Sigmoid colon (tissue), 7 donors: ENCODE data around the gene FTL. TPM values are rescaled to one million over a fixed set of nuclear protein-coding genes. Genes with fewer than 3 reads are reported as not detected.

ENCODE experiments used
- DNase-seq: peaks from one replicate; pipeline ENCODE4 v3.0.0-alpha.2; 2019
- H3K27ac ChIP-seq, 4 donors: fragments of 200-600 bp; sonication (generic); one replicate each; pipeline ENCODE4 v1.5.1; 2016 to 2019; ENCODE audit warnings: mild to moderate bottlenecking in 1 of 4
- H3K27me3 ChIP-seq, 3 donors: fragments of 200-600 bp; sonication (generic); one replicate each; pipeline ENCODE4 v1.5.1; 2019; ENCODE audit warnings: mild to moderate bottlenecking in 1 of 3
- H3K36me3 ChIP-seq, 4 donors: fragments of 200-600 bp; sonication (generic); one replicate each; pipeline ENCODE4 v1.5.1; 2016 to 2019
- H3K4me1 ChIP-seq, 4 donors: fragments of 200-600 bp; sonication (generic); one replicate each; pipeline ENCODE4 v1.5.1; 2017 to 2019
- H3K4me3 ChIP-seq, 4 donors: fragments of 200-600 bp; sonication (generic); one replicate each; pipeline ENCODE4 v1.5.1; 2017 to 2019; ENCODE audit warnings: mild to moderate bottlenecking in 2 of 4, moderate library complexity in 1 of 4
- H3K9me3 ChIP-seq, 4 donors: fragments of 200-600 bp in 3 of 4; sonication (generic) in 3 of 4; one replicate each; pipeline versions ENCODE4 v1.5.1 to v1.6.1; 2013 to 2019
- EP300 ChIP-seq, 4 donors: sonication (generic); formaldehyde crosslinking; IDR thresholded peaks; one replicate each; pipeline ENCODE4 v1.6.1; 2017; ENCODE audit warnings: antibody characterized with exemption in 4 of 4
- POLR2A ChIP-seq, 2 donors: fragments of 450-650 bp; IDR thresholded peaks; one replicate each; pipeline ENCODE4 v1.6.1; 2016; ENCODE audit warnings: antibody characterized with exemption in 2 of 2, mild to moderate bottlenecking in 2 of 2, moderate library complexity in 2 of 2
- POLR2AphosphoS5 ChIP-seq, 4 donors: sonication (generic); formaldehyde crosslinking; IDR thresholded peaks; one replicate each; pipeline ENCODE4 v1.6.1; 2017; ENCODE audit warnings: antibody characterized with exemption in 4 of 4
- WGBS, 2 donors: extraction: QIAGEN DNeasy Blood & Tissue Kit; methylation state at CpG; one replicate each; pipeline ENCODE4 v1.1.7; 2013; 5-methylcytosine and 5-hydroxymethylcytosine counted together
- intact Hi-C: fragments of 100-400 bp; cut with DNase I; formaldehyde crosslinking; loops from one replicate; pipeline ENCODE4 v1.15.1; 2023
- polyA plus RNA-seq, 3 donors: library from polyadenylated mRNA; stranded (reverse); fragments of 200-250 nt; gene quantifications; one replicate each; pipeline ENCODE4 v1.2.3, GENCODE V29; 2013
- total RNA-seq, 4 donors: library from RNA; depleted of rRNA; stranded (reverse); fragments of >200 nt; gene quantifications; one replicate each; pipeline ENCODE4 v1.1.0, GENCODE V29; 2016
- TF ChIP-seq, protein P1 (sequence below), 4 experiments: fragments of 450-650 bp in 3 of 4; fragments of 200-600 bp in 1 of 4; IDR thresholded peaks; one replicate each; pipeline ENCODE4 v1.5.1; 2016 to 2019; ENCODE audit warnings: antibody characterized with exemption in 4 of 4, mild to moderate bottlenecking in 3 of 4, moderate library complexity in 2 of 4
- donor health status: healthy with polysubstance abuse.
- donor health status: Bipolar disorder and iron deficiency.
- donor health status: healthy.

Gene FTL
- total and polyA plus RNA-seq, 7 donors: 2,871 to 9,923 (median 3,503) TPM

GRCh38 chr19:48965806-48966540, 864 bp downstream of the FTL start:
- peak overlapping the region; percentile 91 to 98 (median 95) for H3K27ac ChIP-seq
- peak overlapping the region; percentile 89 to 95 (median 90) for H3K4me3 ChIP-seq
- peak; percentile 94 for DNase-seq
- peaks cover 11 to 46% (median 24%) of the 10 kb centered on the region in 4 donors for H3K36me3 ChIP-seq
- H3K27me3 ChIP-seq: no peaks in the 10 kb centered on the region
- no peaks in the 10 kb centered on the region for H3K9me3 ChIP-seq
- 9 to 11% methylated on average over 36 of the region's 36 CpGs for WGBS, 2 donors
- peak in 2 of 4 donors; percentile 20 to 37 for TF ChIP-seq POLR2AphosphoS5 (IDR thresholded peaks at IDR 0.05)
- TF ChIP-seq POLR2A (IDR thresholded peaks at IDR 0.05): no peak
- no peak for TF ChIP-seq EP300 (IDR thresholded peaks at IDR 0.05)
- TF ChIP-seq, protein P1, sequence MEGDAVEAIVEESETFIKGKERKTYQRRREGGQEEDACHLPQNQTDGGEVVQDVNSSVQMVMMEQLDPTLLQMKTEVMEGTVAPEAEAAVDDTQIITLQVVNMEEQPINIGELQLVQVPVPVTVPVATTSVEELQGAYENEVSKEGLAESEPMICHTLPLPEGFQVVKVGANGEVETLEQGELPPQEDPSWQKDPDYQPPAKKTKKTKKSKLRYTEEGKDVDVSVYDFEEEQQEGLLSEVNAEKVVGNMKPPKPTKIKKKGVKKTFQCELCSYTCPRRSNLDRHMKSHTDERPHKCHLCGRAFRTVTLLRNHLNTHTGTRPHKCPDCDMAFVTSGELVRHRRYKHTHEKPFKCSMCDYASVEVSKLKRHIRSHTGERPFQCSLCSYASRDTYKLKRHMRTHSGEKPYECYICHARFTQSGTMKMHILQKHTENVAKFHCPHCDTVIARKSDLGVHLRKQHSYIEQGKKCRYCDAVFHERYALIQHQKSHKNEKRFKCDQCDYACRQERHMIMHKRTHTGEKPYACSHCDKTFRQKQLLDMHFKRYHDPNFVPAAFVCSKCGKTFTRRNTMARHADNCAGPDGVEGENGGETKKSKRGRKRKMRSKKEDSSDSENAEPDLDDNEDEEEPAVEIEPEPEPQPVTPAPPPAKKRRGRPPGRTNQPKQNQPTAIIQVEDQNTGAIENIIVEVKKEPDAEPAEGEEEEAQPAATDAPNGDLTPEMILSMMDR (IDR thresholded peaks at IDR 0.05): no peak
- peaks cover 0 to 56% (median 50%) of the 10 kb centered on the region in 4 donors for H3K4me1 ChIP-seq
- intact Hi-C loops: loop anchor here (2.0 to 10.0 kb wide), 2 partner anchors 129 to 331 kb away; partner anchors contain the start of genes DBP and HSD17B14

DNA sequence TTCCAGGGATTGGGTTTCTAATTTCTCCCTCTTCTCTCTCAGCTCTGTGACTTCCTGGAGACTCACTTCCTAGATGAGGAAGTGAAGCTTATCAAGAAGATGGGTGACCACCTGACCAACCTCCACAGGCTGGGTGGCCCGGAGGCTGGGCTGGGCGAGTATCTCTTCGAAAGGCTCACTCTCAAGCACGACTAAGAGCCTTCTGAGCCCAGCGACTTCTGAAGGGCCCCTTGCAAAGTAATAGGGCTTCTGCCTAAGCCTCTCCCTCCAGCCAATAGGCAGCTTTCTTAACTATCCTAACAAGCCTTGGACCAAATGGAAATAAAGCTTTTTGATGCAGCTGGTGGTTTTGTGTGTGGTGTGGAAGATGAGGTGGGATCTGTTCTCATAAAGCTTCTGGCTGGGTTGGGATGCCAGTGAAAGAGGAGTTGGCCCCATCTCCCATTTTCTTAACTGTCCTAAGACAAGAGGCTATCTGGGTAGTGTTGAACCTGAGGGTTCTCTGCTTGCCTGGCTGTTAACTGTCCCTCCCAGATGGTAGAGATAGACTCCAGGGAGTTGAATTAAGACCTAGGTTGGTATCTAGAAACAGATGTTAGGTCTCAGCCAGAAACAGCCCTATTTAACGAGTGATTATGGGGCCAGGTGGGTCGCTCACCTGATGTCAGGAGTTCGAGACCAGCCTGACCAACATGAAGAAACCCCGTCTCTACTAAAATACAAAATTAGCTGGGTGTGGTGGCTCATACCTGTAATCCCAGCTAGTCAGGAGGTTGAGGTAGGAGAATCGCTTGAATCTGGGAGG, 1.6 kb downstream of the FTL start:
- no peak for DNase-seq
- Histone ChIP-seq H3K27me3 (no peaks in the 10 kb centered on the region), H3K4me3 (peak overlapping the region; percentile 89 to 95 (median 90)), H3K4me1 (peaks cover 0 to 56% (median 51%) of the 10 kb centered on the region in 4 donors), H3K27ac (peak overlapping the region; percentile 91 to 98 (median 95)), H3K36me3 (peaks cover 11 to 46% (median 24%) of the 10 kb centered on the region in 4 donors), H3K9me3 (no peaks in the 10 kb centered on the region)
- 74 to 79% methylated on average over 10 of the region's 10 CpGs for WGBS, 2 donors
- intact Hi-C loops: loop anchor here (10.0 kb wide), 1 partner anchor 332 kb away; the partner anchor contains the start of gene DBP
- TF ChIP-seq EP300 (IDR thresholded peaks at IDR 0.05): no peak

DNA sequence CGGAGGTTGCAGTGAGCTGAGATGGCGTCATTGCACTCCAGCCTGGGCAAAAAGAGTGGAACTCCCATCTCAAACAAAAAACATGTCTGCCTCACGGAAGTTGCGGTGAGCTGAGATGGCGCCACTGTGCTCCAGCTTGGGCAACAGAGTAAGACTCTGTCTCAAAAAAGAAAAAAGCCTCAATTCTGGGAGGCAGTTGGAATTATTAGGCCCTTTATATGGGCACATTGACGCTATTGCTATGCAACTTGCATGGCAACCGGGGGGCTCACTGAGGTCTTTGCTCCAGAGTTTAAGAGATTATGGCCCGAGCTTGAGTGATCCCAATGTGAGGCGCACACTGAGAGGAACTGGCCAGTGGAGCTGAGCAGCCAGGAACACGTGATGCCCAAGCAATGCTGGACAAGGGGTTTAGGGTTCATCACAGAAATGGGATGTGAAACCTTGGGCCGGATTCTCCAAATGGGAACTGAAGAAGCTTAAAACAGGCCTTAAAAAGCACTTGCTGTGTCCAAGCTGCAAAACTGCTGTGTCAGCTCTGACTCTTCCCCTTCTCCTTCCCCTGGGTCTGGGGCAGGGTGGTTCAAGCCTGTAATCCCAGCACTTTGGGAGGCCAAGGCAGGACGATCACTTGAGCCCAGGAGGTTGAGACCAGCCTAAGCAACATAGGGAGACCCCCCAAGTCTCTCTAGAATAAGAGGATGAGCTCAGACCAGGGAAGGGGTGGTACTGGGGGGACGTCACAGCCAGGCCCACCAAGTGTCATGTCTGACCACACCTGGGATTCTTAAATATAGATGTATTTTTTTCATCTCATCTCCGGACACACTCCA, 2.5 kb downstream of the FTL start:
- peak; percentile 77 for DNase-seq
- peak overlapping the region in 2 of 4 donors; percentile 90 to 91 for H3K4me3 ChIP-seq
- intact Hi-C loops: loop anchor here (10.0 kb wide), 1 partner anchor 333 kb away; the partner anchor contains the start of gene DBP
- 80 to 82% methylated on average over 14 of the region's 14 CpGs for WGBS, 2 donors
- no peaks in the 10 kb centered on the region for H3K27me3 ChIP-seq
- H3K9me3 ChIP-seq: no peaks in the 10 kb centered on the region
- H3K27ac ChIP-seq: peak overlapping the region; percentile 91 to 98 (median 95)
- no peak for TF ChIP-seq POLR2A (IDR thresholded peaks at IDR 0.05)
- TF ChIP-seq POLR2AphosphoS5 (IDR thresholded peaks at IDR 0.05): peak in 1 of 4 donors; percentile 11
- peaks cover 0 to 50% (median 47%) of the 10 kb centered on the region in 4 donors for H3K4me1 ChIP-seq
- peaks cover 11 to 54% (median 25%) of the 10 kb centered on the region in 4 donors for H3K36me3 ChIP-seq

DNA sequence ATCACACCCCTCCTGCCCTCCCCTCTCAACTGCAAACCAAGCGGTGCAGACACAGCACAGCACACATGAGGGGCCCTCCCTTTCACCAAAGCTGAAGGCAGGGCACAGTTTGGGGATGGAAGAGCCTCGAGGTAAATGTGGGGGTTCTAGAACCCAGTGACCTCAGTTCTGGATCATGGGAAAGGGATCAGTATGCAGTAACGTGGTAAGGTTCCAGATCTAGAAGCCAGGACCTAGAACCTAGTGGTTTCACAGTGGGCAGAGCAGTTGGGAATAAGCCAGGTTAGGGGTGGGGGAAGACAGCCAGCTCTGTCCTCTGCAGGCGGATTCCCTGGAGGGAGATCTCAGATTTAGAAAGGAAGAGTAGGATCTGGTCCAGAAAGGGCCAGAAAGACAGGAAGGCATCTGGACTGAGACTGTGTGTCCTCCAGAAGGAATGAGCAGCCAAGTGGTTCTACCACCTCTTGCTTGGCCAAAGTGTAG, 3.1 kb downstream of the FTL start:
- intact Hi-C loops: loop anchor here (10.0 kb wide), 1 partner anchor 333 kb away; the partner anchor contains the start of gene DBP
- peak overlapping the region; percentile 2 to 98 (median 94) for H3K27ac ChIP-seq
- no peak for DNase-seq
- no peaks in the 10 kb centered on the region for H3K27me3 ChIP-seq
- peaks cover 0 to 45% (median 42%) of the 10 kb centered on the region in 4 donors for H3K4me1 ChIP-seq
- H3K9me3 ChIP-seq: no peaks in the 10 kb centered on the region
- H3K36me3 ChIP-seq: peaks cover 11 to 61% (median 28%) of the 10 kb centered on the region in 4 donors
- WGBS, 2 donors: 63 to 77% methylated on average over 4 of the region's 4 CpGs
- no peak for TF ChIP-seq EP300 (IDR thresholded peaks at IDR 0.05)
- TF ChIP-seq POLR2A (IDR thresholded peaks at IDR 0.05): no peak
- no peak for TF ChIP-seq POLR2AphosphoS5 (IDR thresholded peaks at IDR 0.05)
- TF ChIP-seq, protein P1 (IDR thresholded peaks at IDR 0.05): no peak
- no peak overlapping the region for H3K4me3 ChIP-seq

DNA sequence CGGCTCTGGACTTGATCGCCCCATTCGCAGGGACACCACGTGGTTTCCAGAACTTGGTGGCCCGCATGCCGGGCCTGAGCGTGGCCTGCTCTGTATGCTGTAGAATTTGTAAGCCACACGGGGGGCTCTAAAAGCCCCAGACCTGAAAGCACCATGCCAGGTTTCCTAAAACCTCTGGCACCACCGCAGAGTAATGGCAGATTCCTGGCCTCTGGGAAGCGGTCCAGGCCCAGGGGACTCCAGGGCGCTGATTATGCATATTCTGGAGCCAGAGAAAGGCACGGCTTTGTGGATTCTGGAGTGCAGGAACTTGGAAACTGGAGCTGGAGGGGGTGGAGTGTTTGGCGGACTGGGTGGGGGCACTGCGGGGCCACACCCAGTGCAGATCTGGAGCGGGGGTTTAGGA, 3.7 kb downstream of the FTL start:
- intact Hi-C loops: loop anchor here (10.0 kb wide), 1 partner anchor 334 kb away; the partner anchor contains the start of gene DBP
- peaks cover 14 to 67% (median 32%) of the 10 kb centered on the region in 4 donors for H3K36me3 ChIP-seq
- DNase-seq: peak; percentile 63
- peaks cover 0 to 39% (median 36%) of the 10 kb centered on the region in 4 donors for H3K4me1 ChIP-seq
- TF ChIP-seq POLR2AphosphoS5 (IDR thresholded peaks at IDR 0.05) (no peak), EP300 (IDR thresholded peaks at IDR 0.05) (no peak), POLR2A (IDR thresholded peaks at IDR 0.05) (no peak)
- TF ChIP-seq, protein P1 (IDR thresholded peaks at IDR 0.05): no peak
- H3K27me3 ChIP-seq: no peaks in the 10 kb centered on the region
- H3K9me3 ChIP-seq: no peaks in the 10 kb centered on the region
- no peak overlapping the region for H3K4me3 ChIP-seq
- peak overlapping the region in 3 of 4 donors; percentile 91 to 98 (median 97) for H3K27ac ChIP-seq
- 90 to 93% methylated on average over 15 of the region's 15 CpGs for WGBS, 2 donors
